OCI-LY7 (cell line): ENCODE results near the gene RIOK2.

Experiments used
- EZH2phosphoT487 ChIP-seq: fragments of 200-600 bp; sonication (generic); IDR thresholded peaks from 2 replicates; pipeline ENCODE4 v1.6.1; 2018; ENCODE audit warnings: low read depth, borderline replicate concordance, mild to moderate bottlenecking, mixed run types, antibody characterized with exemption, low read length, moderate library complexity, mixed read lengths
- TF ChIP-seq, protein P1 (sequence below): fragments of 200-600 bp; sonication (generic); conservative IDR thresholded peaks from 2 replicates; pipeline ENCODE4 v1.5.1; 2014; ENCODE audit warnings: mild to moderate bottlenecking, antibody characterized with exemption, low read length, moderate library complexity, mixed read lengths

GRCh38 chr5:97133101-97133500, 49.9 kb downstream of the RIOK2 start:
- TF ChIP-seq, protein P1, sequence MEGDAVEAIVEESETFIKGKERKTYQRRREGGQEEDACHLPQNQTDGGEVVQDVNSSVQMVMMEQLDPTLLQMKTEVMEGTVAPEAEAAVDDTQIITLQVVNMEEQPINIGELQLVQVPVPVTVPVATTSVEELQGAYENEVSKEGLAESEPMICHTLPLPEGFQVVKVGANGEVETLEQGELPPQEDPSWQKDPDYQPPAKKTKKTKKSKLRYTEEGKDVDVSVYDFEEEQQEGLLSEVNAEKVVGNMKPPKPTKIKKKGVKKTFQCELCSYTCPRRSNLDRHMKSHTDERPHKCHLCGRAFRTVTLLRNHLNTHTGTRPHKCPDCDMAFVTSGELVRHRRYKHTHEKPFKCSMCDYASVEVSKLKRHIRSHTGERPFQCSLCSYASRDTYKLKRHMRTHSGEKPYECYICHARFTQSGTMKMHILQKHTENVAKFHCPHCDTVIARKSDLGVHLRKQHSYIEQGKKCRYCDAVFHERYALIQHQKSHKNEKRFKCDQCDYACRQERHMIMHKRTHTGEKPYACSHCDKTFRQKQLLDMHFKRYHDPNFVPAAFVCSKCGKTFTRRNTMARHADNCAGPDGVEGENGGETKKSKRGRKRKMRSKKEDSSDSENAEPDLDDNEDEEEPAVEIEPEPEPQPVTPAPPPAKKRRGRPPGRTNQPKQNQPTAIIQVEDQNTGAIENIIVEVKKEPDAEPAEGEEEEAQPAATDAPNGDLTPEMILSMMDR = no peak
- no peak for TF ChIP-seq EZH2phosphoT487
